ENCODE results near the gene TEKT2.

Gene TEKT2

GRCh38 chr1:36083635-36084496 is at the start of gene TEKT2:
Gene TEKT2, plus strand, starts transcription at chr1:36084094. Its CDS starts 828 bp downstream, at chr1:36084922.
- DNase-seq = no peak

- DNase-seq = no peak
These were observed 49.2 kb upstream of the TEKT2 start for GRCh38 chr1:36034692-36035091.

GRCh38 chr1:36035154-36035553 is 48.7 kb upstream of the TEKT2 start:
- no peak for DNase-seq

- DNase-seq = no peak
These were observed 43.7 kb upstream of the TEKT2 start for GRCh38 chr1:36040238-36040637.

GRCh38 chr1:36051821-36052220 is 32.1 kb upstream of the TEKT2 start:
- DNase-seq = no peak

- DNase-seq = no peak
These were observed 29.9 kb upstream of the TEKT2 start for GRCh38 chr1:36053978-36054377.

GRCh38 chr1:36055706-36056105 is 28.2 kb upstream of the TEKT2 start:
- no peak for DNase-seq

GRCh38 chr1:36062315-36062714 is 21.6 kb upstream of the TEKT2 start:
- no peak for DNase-seq

GRCh38 chr1:36067871-36068270 is 16.0 kb upstream of the TEKT2 start:
- no peak for DNase-seq

- no peak for DNase-seq
These were observed 15.0 kb upstream of the TEKT2 start for GRCh38 chr1:36068866-36069265.

- DNase-seq = no peak
These were observed 13.5 kb upstream of the TEKT2 start for GRCh38 chr1:36070349-36070748.

GRCh38 chr1:36076979-36077573 is 6.8 kb upstream of the TEKT2 start:
- DNase-seq = no peak

GRCh38 chr1:36080236-36080635 is 3.7 kb upstream of the TEKT2 start:
- no peak for DNase-seq

- no peak for DNase-seq
These were observed 3.1 kb upstream of the TEKT2 start for GRCh38 chr1:36080801-36081200.

GRCh38 chr1:36081926-36082485 is 1.9 kb upstream of the TEKT2 start:
- no peak for DNase-seq

- DNase-seq = no peak
These were observed 675 bp upstream of the TEKT2 start for GRCh38 chr1:36083219-36083618.

- DNase-seq = no peak
These were observed 712 bp downstream of the TEKT2 start for GRCh38 chr1:36084497-36085115.

- DNase-seq = no peak
These were observed 1.2 kb downstream of the TEKT2 start for GRCh38 chr1:36085126-36085525.

- no peak for DNase-seq
These were observed 2.0 kb downstream of the TEKT2 start for GRCh38 chr1:36085686-36086526.

GRCh38 chr1:36086529-36087232 is 2.8 kb downstream of the TEKT2 start:
- DNase-seq = no peak

- DNase-seq = no peak
These were observed 3.6 kb downstream of the TEKT2 start for GRCh38 chr1:36087233-36088123.
